CD4-positive, alpha-beta memory T cell (primary cell): ENCODE results near the gene CDK5RAP2. TPM values are rescaled to one million over a fixed set of nuclear protein-coding genes. Genes with fewer than 3 reads are reported as not detected.

ENCODE experiments used
- CTCF ChIA-PET: fragments of 350-600 bp; sonication (Branson Sonifier 250); formaldehyde crosslinking; loops from one replicate; lab custom pipeline; 2021; ENCODE audit warnings: inconsistent platforms; ENCODE audit not compliant: partially characterized antibody; lab: Charles Lee
- POLR2A ChIA-PET: fragments of 350-600 bp; sonication (Branson Sonifier 250); formaldehyde crosslinking; loops from one replicate; lab custom pipeline; 2021; ENCODE audit not compliant: partially characterized antibody; lab: Charles Lee
- DNase-seq, 5 donors: peaks; one replicate each; pipeline versions ENCODE4 v3.0.0 to v3.0.0-alpha.2; 2020 to 2022; ENCODE audit warnings: mixed read lengths in 1 of 5
- H3K27ac ChIP-seq: one replicate; pipeline ENCODE4 v1.7.0; 2013; ENCODE audit warnings: low read depth, low read length
- H3K27me3 ChIP-seq: 2 replicates; pipeline ENCODE4 v1.7.0; 2013; ENCODE audit warnings: mild to moderate bottlenecking, low read length, moderate library complexity; ENCODE audit not compliant: insufficient read depth
- H3K36me3 ChIP-seq: 2 replicates; pipeline ENCODE4 v1.7.0; 2013; ENCODE audit warnings: mild to moderate bottlenecking, low read length, moderate library complexity; ENCODE audit not compliant: insufficient read depth
- H3K4me1 ChIP-seq: 2 replicates; pipeline ENCODE4 v1.7.0; 2013; ENCODE audit warnings: mild to moderate bottlenecking, low read length, moderate library complexity; ENCODE audit not compliant: insufficient read depth
- H3K4me3 ChIP-seq, 2 donors: one replicate each; pipeline ENCODE4 v1.7.0; 2013; ENCODE audit warnings: low read length in 2 of 2, mild to moderate bottlenecking in 1 of 2
- H3K9me3 ChIP-seq, 2 donors: one replicate each; pipeline ENCODE4 v1.7.0; 2013; ENCODE audit warnings: low read length in 2 of 2, control low read depth in 1 of 2; ENCODE audit not compliant: control insufficient read depth in 1 of 2
- H3K27ac Mint-ChIP-seq, 7 donors: one replicate each; pipeline ENCODE4 v1.8.0; 2020 to 2021; ENCODE audit warnings: mixed read lengths in 7 of 7, mild to moderate bottlenecking in 6 of 7, inconsistent platforms in 3 of 7, moderate library complexity in 3 of 7
- H3K27me3 Mint-ChIP-seq, 2 donors: one replicate each; pipeline ENCODE4 v1.8.0; 2020 to 2021; ENCODE audit warnings: mixed read lengths in 2 of 2
- H3K36me3 Mint-ChIP-seq, 2 donors: one replicate each; pipeline ENCODE4 v1.8.0; 2020 to 2021; ENCODE audit warnings: mixed read lengths in 2 of 2, inconsistent platforms in 1 of 2, mild to moderate bottlenecking in 1 of 2
- H3K4me1 Mint-ChIP-seq, 4 donors: one replicate each; pipeline ENCODE4 v1.8.0; 2020 to 2021; ENCODE audit warnings: mixed read lengths in 4 of 4, mild to moderate bottlenecking in 1 of 4
- H3K4me3 Mint-ChIP-seq, 8 donors: one replicate each; pipeline ENCODE4 v1.8.0; 2020 to 2021; ENCODE audit warnings: mixed read lengths in 8 of 8, mild to moderate bottlenecking in 7 of 8, moderate library complexity in 6 of 8, inconsistent platforms in 3 of 8
- H3K9me3 Mint-ChIP-seq, 8 donors: one replicate each; pipeline ENCODE4 v1.8.0; 2020 to 2021; ENCODE audit warnings: mixed read lengths in 8 of 8, mild to moderate bottlenecking in 5 of 8, inconsistent platforms in 3 of 8, moderate library complexity in 1 of 8
- intact Hi-C: fragments of 100-400 bp; cut with micrococcal nuclease; formaldehyde crosslinking; loops from one replicate; pipeline ENCODE4 v1.15.1; 2023
- polyA plus RNA-seq, 2 donors: library from polyadenylated mRNA; unstranded; fragments of 300-500 nt; fragmentation: Illumina TruSeq; gene quantifications; one replicate each; pipeline ENCODE4 v1.2.3, GENCODE V29; 2021
- total RNA-seq, 2 experiments: library from RNA; stranded (reverse); gene quantifications; one replicate each; pipeline ENCODE4 v1.2.3, GENCODE V29; 2021

The CDK5RAP2 gene
- total and polyA plus RNA-seq, 4 experiments from 2014 or later: 3.9 to 102 (median 59.4) TPM

- H3K36me3 ChIP-seq: peaks cover 58% of the 10 kb centered on the region
Measured at GRCh38 chr9:120411862-120412424, 168.0 kb downstream of the CDK5RAP2 start.

DNA sequence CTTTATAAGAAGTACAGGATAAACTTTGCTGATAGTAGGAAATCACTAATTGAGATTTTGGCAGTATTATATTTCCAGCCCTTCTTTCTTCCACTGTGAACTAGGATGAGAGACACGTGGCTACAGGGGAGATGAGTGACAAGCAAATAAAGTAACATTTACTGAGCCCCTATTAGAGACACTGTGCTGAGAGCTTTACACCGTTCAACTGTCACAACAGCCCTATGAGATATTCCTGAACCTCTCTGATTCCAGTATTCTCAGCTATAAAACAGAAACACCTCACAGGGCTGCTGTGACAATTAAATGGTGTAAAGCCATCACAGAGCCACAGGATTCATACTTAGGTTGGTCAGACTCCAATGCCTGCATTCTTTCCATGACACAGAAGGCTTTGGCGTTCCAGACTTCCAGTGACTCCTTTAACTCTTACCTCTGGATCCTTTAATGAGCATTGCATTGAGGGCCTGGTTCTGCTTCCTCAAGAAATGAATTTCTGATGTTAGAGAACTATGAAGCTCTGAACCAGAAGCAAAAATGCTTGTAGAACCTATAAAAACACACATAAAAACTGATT, 169.0 kb downstream of the CDK5RAP2 start:
- Mint-ChIP-seq H3K4me1 (peaks cover 0 to 2% (median 0%) of the 10 kb centered on the region in 4 donors), H3K4me3 (no peak overlapping the region), H3K36me3 (peaks cover 70 to 79% of the 10 kb centered on the region in 2 donors), H3K27me3 (no peaks in the 10 kb centered on the region), H3K27ac (peak overlapping the region in 1 of 7 donors; percentile 9), H3K9me3 (no peaks in the 10 kb centered on the region)
- Histone ChIP-seq H3K4me3 (no peak overlapping the region), H3K27ac (no peak overlapping the region), H3K9me3 (no peaks in the 10 kb centered on the region), H3K27me3 (no peaks in the 10 kb centered on the region), H3K4me1 (no peaks in the 10 kb centered on the region), H3K36me3 (peaks cover 66% of the 10 kb centered on the region)
- intact Hi-C loops: no loop called here
- CTCF ChIA-PET: no interaction called here
- POLR2A ChIA-PET: no interaction called here
- DNase-seq: no peak

More at GRCh38 chr9:120411862-120412424, 168.0 kb downstream of the CDK5RAP2 start:
- H3K4me3 ChIP-seq: no peak overlapping the region
- no peak overlapping the region for H3K4me3 Mint-ChIP-seq
- peaks cover 0 to 2% (median 0%) of the 10 kb centered on the region in 4 donors for H3K4me1 Mint-ChIP-seq
- H3K9me3 Mint-ChIP-seq: no peaks in the 10 kb centered on the region
- H3K4me1 ChIP-seq: no peaks in the 10 kb centered on the region
- ChIA-PET POLR2A (no interaction called here), CTCF (no interaction called here)
- H3K27me3 ChIP-seq: no peaks in the 10 kb centered on the region
- no peaks in the 10 kb centered on the region for H3K27me3 Mint-ChIP-seq
- H3K27ac Mint-ChIP-seq: peak overlapping the region in 2 of 7 donors; percentile 30 to 59
- DNase-seq: no peak
- H3K36me3 Mint-ChIP-seq: peaks cover 71 to 77% of the 10 kb centered on the region in 2 donors
- intact Hi-C loops: no loop called here
- no peaks in the 10 kb centered on the region for H3K9me3 ChIP-seq
- no peak overlapping the region for H3K27ac ChIP-seq

DNA sequence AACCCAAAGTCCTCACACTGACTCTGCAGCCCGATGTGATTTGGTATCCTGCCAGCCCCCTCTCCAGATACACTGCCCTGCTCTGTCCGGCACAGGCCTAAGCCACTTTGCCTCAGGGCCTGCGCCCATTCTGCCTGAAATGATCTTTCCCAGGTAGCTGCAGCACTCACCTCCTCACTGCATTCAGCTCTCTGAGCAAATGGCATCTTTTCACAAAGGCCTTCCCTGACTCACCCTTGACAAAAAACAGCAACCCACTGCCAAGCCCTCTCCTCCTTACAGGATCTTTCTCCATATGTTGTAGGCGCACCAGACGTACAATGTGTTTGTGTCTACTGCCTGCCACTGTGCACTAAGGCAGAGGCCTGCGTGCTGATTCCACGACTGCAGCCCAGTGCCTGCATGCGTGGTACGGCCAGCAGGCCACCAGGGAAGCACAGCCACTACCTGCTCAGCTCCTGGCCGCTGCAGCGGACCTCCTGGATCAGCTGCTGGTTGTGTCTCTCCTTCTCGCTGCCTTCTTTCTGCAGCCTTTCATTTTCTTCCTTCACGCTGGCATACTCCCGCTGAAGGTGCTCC, 171.2 kb downstream of the CDK5RAP2 start:
- DNase-seq: no peak
- H3K4me3 Mint-ChIP-seq: no peak overlapping the region
- Histone ChIP-seq H3K4me3 (no peak overlapping the region), H3K4me1 (no peaks in the 10 kb centered on the region), H3K36me3 (peaks cover 66% of the 10 kb centered on the region), H3K9me3 (no peaks in the 10 kb centered on the region), H3K27ac (no peak overlapping the region), H3K27me3 (no peaks in the 10 kb centered on the region)
- peaks cover 73 to 87% of the 10 kb centered on the region in 2 donors for H3K36me3 Mint-ChIP-seq
- peak overlapping the region in 1 of 7 donors; percentile 78 for H3K27ac Mint-ChIP-seq
- no peaks in the 10 kb centered on the region for H3K27me3 Mint-ChIP-seq
- intact Hi-C loops: no loop called here
- CTCF ChIA-PET: no interaction called here
- H3K4me1 Mint-ChIP-seq: peaks cover 0 to 2% (median 0%) of the 10 kb centered on the region in 4 donors
- no peaks in the 10 kb centered on the region for H3K9me3 Mint-ChIP-seq
- POLR2A ChIA-PET: no interaction called here

DNA sequence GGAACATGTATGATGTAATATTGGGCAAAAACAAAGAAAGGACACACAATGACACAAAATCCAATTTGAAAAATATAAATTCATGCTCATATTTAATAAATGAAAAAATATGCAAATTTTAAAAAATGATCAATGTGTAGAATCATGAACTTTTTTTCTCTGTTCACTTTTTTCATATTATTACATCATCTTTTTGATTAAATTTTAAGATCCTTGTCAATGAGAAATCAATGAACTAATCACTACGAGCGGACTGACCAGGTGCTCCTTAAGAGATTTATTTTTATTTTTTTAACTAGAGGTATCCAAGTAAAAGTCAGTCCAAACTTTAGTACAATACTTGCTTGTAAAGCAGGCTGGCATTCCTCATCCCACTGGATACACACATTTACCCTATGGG, 174.1 kb downstream of the CDK5RAP2 start:
- CTCF ChIA-PET: interaction anchor here (2.4 kb wide), 1 partner anchor 70 kb away, joined by 5 read pairs; no protein-coding TSS in a partner anchor
- Histone ChIP-seq H3K27me3 (no peaks in the 10 kb centered on the region), H3K36me3 (peaks cover 70% of the 10 kb centered on the region), H3K4me1 (no peaks in the 10 kb centered on the region), H3K27ac (no peak overlapping the region), H3K4me3 (no peak overlapping the region), H3K9me3 (no peaks in the 10 kb centered on the region)
- Mint-ChIP-seq H3K9me3 (no peaks in the 10 kb centered on the region), H3K27ac (no peak overlapping the region), H3K36me3 (peaks cover 76 to 89% of the 10 kb centered on the region in 2 donors), H3K4me3 (no peak overlapping the region), H3K27me3 (no peaks in the 10 kb centered on the region), H3K4me1 (peaks cover 0 to 4% (median 0%) of the 10 kb centered on the region in 4 donors)
- intact Hi-C loops: no loop called here
- no peak for DNase-seq
- POLR2A ChIA-PET: no interaction called here

GRCh38 chr9:120405134-120405533, 174.8 kb downstream of the CDK5RAP2 start:
- H3K4me1 Mint-ChIP-seq: peaks cover 0 to 4% (median 0%) of the 10 kb centered on the region in 4 donors
- no peaks in the 10 kb centered on the region for H3K27me3 Mint-ChIP-seq
- Histone ChIP-seq H3K27ac (no peak overlapping the region), H3K36me3 (peaks cover 70% of the 10 kb centered on the region), H3K27me3 (no peaks in the 10 kb centered on the region), H3K4me3 (no peak overlapping the region), H3K9me3 (no peaks in the 10 kb centered on the region), H3K4me1 (no peaks in the 10 kb centered on the region)
- ChIA-PET POLR2A (no interaction called here), CTCF (no interaction called here)
- no peaks in the 10 kb centered on the region for H3K9me3 Mint-ChIP-seq
- H3K4me3 Mint-ChIP-seq: no peak overlapping the region
- no peak overlapping the region for H3K27ac Mint-ChIP-seq
- peaks cover 73 to 89% of the 10 kb centered on the region in 2 donors for H3K36me3 Mint-ChIP-seq
- intact Hi-C loops: no loop called here
- DNase-seq: no peak

- Histone ChIP-seq H3K36me3 (peaks cover 72% of the 10 kb centered on the region), H3K27me3 (no peaks in the 10 kb centered on the region), H3K4me3 (no peak overlapping the region), H3K4me1 (no peaks in the 10 kb centered on the region), H3K27ac (no peak overlapping the region), H3K9me3 (no peaks in the 10 kb centered on the region)
- peak overlapping the region in 2 of 7 donors; percentile 48 to 50 for H3K27ac Mint-ChIP-seq
- H3K4me3 Mint-ChIP-seq: no peak overlapping the region
- H3K36me3 Mint-ChIP-seq: peaks cover 73 to 89% of the 10 kb centered on the region in 2 donors
- POLR2A ChIA-PET: no interaction called here
- no peak for DNase-seq
- CTCF ChIA-PET: no interaction called here
- intact Hi-C loops: no loop called here
- no peaks in the 10 kb centered on the region for H3K9me3 Mint-ChIP-seq
- H3K27me3 Mint-ChIP-seq: no peaks in the 10 kb centered on the region
- peaks cover 0 to 5% (median 2%) of the 10 kb centered on the region in 4 donors for H3K4me1 Mint-ChIP-seq
Measured at GRCh38 chr9:120403543-120403856, 176.5 kb downstream of the CDK5RAP2 start.

GRCh38 chr9:120402741-120403542, 177.0 kb downstream of the CDK5RAP2 start:
- H3K27me3 ChIP-seq: no peaks in the 10 kb centered on the region
- H3K9me3 ChIP-seq: no peaks in the 10 kb centered on the region
- ChIA-PET POLR2A (no interaction called here), CTCF (no interaction called here)
- H3K4me3 Mint-ChIP-seq: no peak overlapping the region
- H3K36me3 ChIP-seq: peaks cover 69% of the 10 kb centered on the region
- intact Hi-C loops: no loop called here
- H3K27me3 Mint-ChIP-seq: no peaks in the 10 kb centered on the region
- H3K4me1 ChIP-seq: no peaks in the 10 kb centered on the region
- H3K27ac ChIP-seq: no peak overlapping the region
- H3K36me3 Mint-ChIP-seq: peaks cover 72 to 86% of the 10 kb centered on the region in 2 donors
- peaks cover 1 to 5% (median 3%) of the 10 kb centered on the region in 4 donors for H3K4me1 Mint-ChIP-seq
- H3K9me3 Mint-ChIP-seq: no peaks in the 10 kb centered on the region
- DNase-seq: no peak
- peak overlapping the region in 3 of 7 donors; percentile 48 to 62 (median 50) for H3K27ac Mint-ChIP-seq
- H3K4me3 ChIP-seq: no peak overlapping the region
